ENCODE results near the gene LIPH.

The LIPH gene

GRCh38 chr3:185537369-185537970 lies 14.9 kb downstream of the LIPH start:
- no peak for DNase-seq

- DNase-seq, result no peak
These were observed 17.9 kb downstream of the LIPH start for GRCh38 chr3:185534511-185534910.

- no peak for DNase-seq
These were observed 19.5 kb downstream of the LIPH start for GRCh38 chr3:185532901-185533300.

GRCh38 chr3:185530856-185531255 lies 21.5 kb downstream of the LIPH start:
- DNase-seq, result no peak

GRCh38 chr3:185528532-185528931 lies 23.9 kb downstream of the LIPH start:
- DNase-seq, result no peak

GRCh38 chr3:185527364-185527763 lies 25.0 kb downstream of the LIPH start:
- DNase-seq, result no peak

- DNase-seq, result no peak
These were observed 25.9 kb downstream of the LIPH start for GRCh38 chr3:185526349-185526951.

GRCh38 chr3:185521349-185522138 lies 30.8 kb downstream of the LIPH start:
- DNase-seq, result no peak

GRCh38 chr3:185519021-185519420 lies 33.4 kb downstream of the LIPH start:
- no peak for DNase-seq

GRCh38 chr3:185517387-185518130 lies 34.8 kb downstream of the LIPH start:
- no peak for DNase-seq

GRCh38 chr3:185511711-185512110 lies 40.7 kb downstream of the LIPH start:
- no peak for DNase-seq

GRCh38 chr3:185508335-185508991 lies 43.9 kb downstream of the LIPH start:
- no peak for DNase-seq

- no peak for DNase-seq
These were observed 44.5 kb downstream of the LIPH start for GRCh38 chr3:185507883-185508282.

GRCh38 chr3:185504636-185505035 lies 47.8 kb downstream of the LIPH start:
- DNase-seq, result no peak

- DNase-seq, result no peak
These were observed 48.9 kb downstream of the LIPH start for GRCh38 chr3:185503521-185503920.

- no peak for DNase-seq
These were observed 49.4 kb downstream of the LIPH start for GRCh38 chr3:185502987-185503386.

- DNase-seq, result peak; percentile 87
These were observed 53.6 kb downstream of the LIPH start, which contains the start of gene TMEM41A for GRCh38 chr3:185498503-185499396. Gene TMEM41A (minus strand): TSS chr3:185499035. CDS start chr3:185498961, 74 bp downstream.

GRCh38 chr3:185490241-185490640 lies 62.1 kb downstream of the LIPH start:
- DNase-seq, result no peak

GRCh38 chr3:185489462-185489861 lies 62.9 kb downstream of the LIPH start:
- no peak for DNase-seq

GRCh38 chr3:185488465-185488864 lies 63.9 kb downstream of the LIPH start:
- no peak for DNase-seq

GRCh38 chr3:185486394-185486793 lies 66.0 kb downstream of the LIPH start:
- no peak for DNase-seq

- DNase-seq, result no peak
These were observed 68.1 kb downstream of the LIPH start for GRCh38 chr3:185484296-185484695.

All from DMS 273 treated with DMSO at 0.1 percent for 48 hours (cell line).